GM12878 (cell line): ENCODE results near the gene SOX9.

Experiments used
- CHD2 ChIP-seq: IDR thresholded peaks from 2 replicates; pipeline ENCODE4 v1.6.1; 2011; ENCODE audit warnings: low read depth, low read length, improper control_type of control experiment, borderline replicate concordance
- JUNB ChIP-seq: IDR thresholded peaks from 2 replicates; pipeline ENCODE4 v1.6.1; 2016; ENCODE audit warnings: antibody characterized with exemption, mild to moderate bottlenecking
- MEF2A ChIP-seq: IDR thresholded peaks from 2 replicates; pipeline ENCODE4 v1.6.1; 2011; ENCODE audit warnings: low read depth, mild to moderate bottlenecking, low read length, moderate library complexity; ENCODE audit not compliant: insufficient read depth
- MXI1 ChIP-seq: fragments of 150-350 bp; IDR thresholded peaks from 2 replicates; pipeline ENCODE4 v1.6.1; 2011; ENCODE audit warnings: low read depth, mild to moderate bottlenecking, inconsistent platforms, low read length, improper control_type of control experiment
- SIN3A ChIP-seq: IDR thresholded peaks from 2 replicates; pipeline ENCODE4 v1.6.1; 2012; ENCODE audit warnings: low read depth, low read length, improper control_type of control experiment
- TAF1 ChIP-seq: IDR thresholded peaks from 2 replicates; pipeline ENCODE4 v1.6.1; 2011; ENCODE audit warnings: mild to moderate bottlenecking, low read depth, low read length, borderline replicate concordance
- YY1 ChIP-seq: IDR thresholded peaks from 2 replicates; pipeline ENCODE4 v1.6.1; 2011; ENCODE audit warnings: low read depth, mild to moderate bottlenecking, low read length
- TF ChIP-seq, protein P1 (sequence below), 3 experiments: IDR thresholded peaks in 2 of 3; conservative IDR thresholded peaks in 1 of 3; 2 replicates each; pipeline ENCODE4 v1.5.1; 2011; ENCODE audit warnings: low read depth in 3 of 3, low read length in 3 of 3, mild to moderate bottlenecking in 3 of 3, control low read depth in 2 of 3, moderate library complexity in 2 of 3, inconsistent platforms in 1 of 3, mixed read lengths in 1 of 3; ENCODE audit not compliant: control insufficient read depth in 2 of 3, insufficient read depth in 1 of 3; ENCODE audit errors: extremely low read depth in 1 of 3

DNA sequence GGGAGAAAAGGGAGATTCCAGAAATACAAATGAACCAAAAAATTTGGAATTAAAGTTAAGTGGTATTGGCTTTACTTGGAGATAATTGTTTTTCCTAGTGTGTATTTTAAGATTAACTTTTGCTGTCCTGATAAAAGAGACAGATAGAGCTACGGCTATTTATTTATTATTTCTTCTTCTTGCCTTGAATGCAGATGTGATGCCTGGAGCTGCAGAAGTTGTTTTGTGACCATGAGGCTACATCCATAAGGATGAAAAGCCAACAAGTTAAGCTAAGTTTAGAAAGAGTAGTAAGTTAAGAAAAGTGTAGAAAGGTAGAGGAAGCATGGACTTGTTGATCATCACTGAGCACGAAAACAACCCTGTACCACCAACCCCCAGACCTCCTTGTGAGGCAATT, 41.7 kb downstream of the SOX9 start:
- no peak for TF ChIP-seq JUNB
- TF ChIP-seq TAF1, result no peak
- no peak for TF ChIP-seq MEF2A
- TF ChIP-seq, protein P1, sequence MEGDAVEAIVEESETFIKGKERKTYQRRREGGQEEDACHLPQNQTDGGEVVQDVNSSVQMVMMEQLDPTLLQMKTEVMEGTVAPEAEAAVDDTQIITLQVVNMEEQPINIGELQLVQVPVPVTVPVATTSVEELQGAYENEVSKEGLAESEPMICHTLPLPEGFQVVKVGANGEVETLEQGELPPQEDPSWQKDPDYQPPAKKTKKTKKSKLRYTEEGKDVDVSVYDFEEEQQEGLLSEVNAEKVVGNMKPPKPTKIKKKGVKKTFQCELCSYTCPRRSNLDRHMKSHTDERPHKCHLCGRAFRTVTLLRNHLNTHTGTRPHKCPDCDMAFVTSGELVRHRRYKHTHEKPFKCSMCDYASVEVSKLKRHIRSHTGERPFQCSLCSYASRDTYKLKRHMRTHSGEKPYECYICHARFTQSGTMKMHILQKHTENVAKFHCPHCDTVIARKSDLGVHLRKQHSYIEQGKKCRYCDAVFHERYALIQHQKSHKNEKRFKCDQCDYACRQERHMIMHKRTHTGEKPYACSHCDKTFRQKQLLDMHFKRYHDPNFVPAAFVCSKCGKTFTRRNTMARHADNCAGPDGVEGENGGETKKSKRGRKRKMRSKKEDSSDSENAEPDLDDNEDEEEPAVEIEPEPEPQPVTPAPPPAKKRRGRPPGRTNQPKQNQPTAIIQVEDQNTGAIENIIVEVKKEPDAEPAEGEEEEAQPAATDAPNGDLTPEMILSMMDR (IDR thresholded peaks at IDR 0.05 in 2 of 3, conservative IDR thresholded peaks at IDR 0.05 in 1 of 3; ENCODE audit: control insufficient read depth in 2 of 3, extremely low read depth in 1 of 3, insufficient read depth in 1 of 3, low read depth in 3 of 3, low read length in 3 of 3), result no peak
- no peak for TF ChIP-seq CHD2
- TF ChIP-seq SIN3A, result no peak
- TF ChIP-seq MXI1, result no peak
- TF ChIP-seq YY1, result no peak
